Stimulated activated naive CD8-positive, alpha-beta T cell treated with anti-CD3 and anti-CD28 coated beads, Interleukin-15, amount 100 ng/mL, for 72 hours (primary cell): ENCODE measurements around the gene SH2D7.
A peak's percentile ranks its signal among the peaks of the same experiment; 100 is the strongest.

Experiments
- ATAC-seq: fragments of 150-1000 bp; cut with Tn5 transposase; 2 replicates; pipeline ENCODE4 v1.10.0; 2021; ENCODE audit warnings: mild to moderate bottlenecking, moderate library complexity
- DNase-seq, 2 donors: peaks; one replicate each; pipeline ENCODE4 v3.0.0; 2021 to 2022
- H3K27ac Mint-ChIP-seq, 2 donors: one replicate each; pipeline ENCODE4 v1.8.0; 2022; ENCODE audit warnings: mild to moderate bottlenecking in 2 of 2, mixed read lengths in 2 of 2, moderate library complexity in 2 of 2
- H3K27me3 Mint-ChIP-seq: one replicate; pipeline ENCODE4 v1.8.0; 2022; ENCODE audit warnings: mixed read lengths
- H3K4me1 Mint-ChIP-seq: one replicate; pipeline ENCODE4 v1.8.0; 2022; ENCODE audit warnings: mild to moderate bottlenecking, mixed read lengths
- H3K4me3 Mint-ChIP-seq, 2 donors: one replicate each; pipeline ENCODE4 v1.8.0; 2022; ENCODE audit warnings: mild to moderate bottlenecking in 2 of 2, mixed read lengths in 2 of 2, moderate library complexity in 1 of 2
- H3K9me3 Mint-ChIP-seq, 2 donors: one replicate each; pipeline ENCODE4 v1.8.0; 2022; ENCODE audit warnings: mixed read lengths in 2 of 2

SH2D7 gene

DNA sequence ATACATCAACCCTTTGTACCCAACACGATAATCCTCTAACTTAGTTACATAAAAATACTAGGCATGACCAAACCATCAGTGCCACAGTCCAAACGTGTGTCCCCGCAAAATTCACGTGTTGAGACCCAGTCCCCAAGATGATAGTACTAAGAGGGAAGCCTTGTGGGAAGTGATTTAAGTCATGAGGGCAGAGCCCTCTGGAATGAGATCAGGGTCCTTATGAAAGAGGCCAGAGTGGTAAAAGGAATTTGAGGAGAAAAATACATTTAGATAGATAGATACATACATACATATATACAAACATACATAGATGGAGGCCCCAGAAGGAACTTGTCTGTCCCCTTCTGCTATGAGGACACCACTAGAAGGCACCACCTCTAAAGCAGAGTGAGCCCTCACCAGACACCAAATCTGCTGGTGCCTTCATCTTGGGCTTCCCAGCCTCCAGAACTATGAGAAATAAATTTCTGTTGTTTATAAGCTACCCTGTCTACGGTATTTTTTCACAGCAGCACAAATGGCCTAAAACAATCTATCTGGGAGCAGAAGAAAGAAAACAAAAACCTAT lies 22.8 kb upstream of the SH2D7 start:
- Mint-ChIP-seq H3K27ac (peak overlapping the region; percentile 90 to 94), H3K4me3 (peak overlapping the region; percentile 81 to 85), H3K4me1 (peaks cover 34% of the 10 kb centered on the region), H3K27me3 (no peaks in the 10 kb centered on the region), H3K9me3 (no peaks in the 10 kb centered on the region)
- DNase-seq (no peak), ATAC-seq (no peak)

DNA sequence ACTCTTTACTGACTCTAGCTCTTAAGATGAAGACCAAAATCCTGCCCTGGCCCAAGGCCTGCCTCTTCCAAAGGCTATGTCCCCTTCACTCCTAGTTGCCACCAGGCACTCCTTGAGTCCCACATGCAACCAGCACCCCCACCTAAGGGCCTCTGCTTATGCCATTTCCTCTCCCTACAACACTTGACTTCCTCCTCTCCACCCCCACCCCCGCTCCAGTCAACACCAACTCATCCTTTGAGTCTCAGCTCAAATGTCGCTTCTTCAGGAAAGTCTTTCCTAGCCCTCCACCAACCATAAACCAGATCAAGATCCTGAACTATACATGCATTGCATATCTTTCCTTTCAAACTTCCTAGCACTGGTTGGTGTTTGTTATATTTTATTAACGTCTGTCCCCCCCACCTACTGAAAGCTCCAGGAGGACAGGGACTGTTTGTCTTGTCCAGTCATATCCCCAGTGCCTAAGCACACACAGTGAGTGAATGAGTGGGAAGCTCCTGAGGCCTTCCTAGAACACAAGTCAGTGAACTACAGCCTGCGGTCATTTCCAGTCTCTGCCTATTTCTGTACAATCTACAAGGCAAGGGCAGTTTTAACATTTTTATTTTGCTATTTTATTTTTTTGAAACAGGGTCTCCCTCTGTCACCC lies 22.2 kb upstream of the SH2D7 start:
- ATAC-seq, result peak; percentile 39
- peak overlapping the region; percentile 90 to 94 for H3K27ac Mint-ChIP-seq

DNA sequence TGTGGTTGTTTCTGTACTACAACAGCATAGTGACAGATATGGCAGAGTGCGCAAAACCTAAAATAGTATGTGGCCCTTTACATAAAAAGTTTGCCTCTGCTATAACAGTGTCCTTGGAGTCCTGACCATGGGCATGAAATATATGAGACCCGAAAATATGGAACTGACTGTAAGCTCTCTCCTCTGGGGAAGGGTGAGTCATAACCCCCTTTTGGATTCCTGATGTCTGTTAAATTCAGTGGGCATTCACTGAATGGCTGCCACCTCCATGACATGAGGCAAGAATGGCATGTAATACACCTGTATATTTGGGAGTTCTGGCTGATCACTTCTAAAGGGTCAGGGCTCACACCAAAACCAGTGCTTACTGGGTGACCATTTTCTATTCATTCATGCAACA lies 21.0 kb upstream of the SH2D7 start:
- H3K27ac Mint-ChIP-seq, result no peak overlapping the region
- H3K9me3 Mint-ChIP-seq, result no peaks in the 10 kb centered on the region
- DNase-seq (no peak), ATAC-seq (no peak)
- peaks cover 52% of the 10 kb centered on the region for H3K4me1 Mint-ChIP-seq
- H3K4me3 Mint-ChIP-seq, result no peak overlapping the region
- H3K27me3 Mint-ChIP-seq, result no peaks in the 10 kb centered on the region

More for the DNA sequence above, 22.2 kb upstream of the SH2D7 start:
- no peak for DNase-seq
- Mint-ChIP-seq H3K4me1 (peaks cover 40% of the 10 kb centered on the region), H3K27me3 (no peaks in the 10 kb centered on the region), H3K4me3 (peak overlapping the region; percentile 81 to 85), H3K9me3 (no peaks in the 10 kb centered on the region)

DNA sequence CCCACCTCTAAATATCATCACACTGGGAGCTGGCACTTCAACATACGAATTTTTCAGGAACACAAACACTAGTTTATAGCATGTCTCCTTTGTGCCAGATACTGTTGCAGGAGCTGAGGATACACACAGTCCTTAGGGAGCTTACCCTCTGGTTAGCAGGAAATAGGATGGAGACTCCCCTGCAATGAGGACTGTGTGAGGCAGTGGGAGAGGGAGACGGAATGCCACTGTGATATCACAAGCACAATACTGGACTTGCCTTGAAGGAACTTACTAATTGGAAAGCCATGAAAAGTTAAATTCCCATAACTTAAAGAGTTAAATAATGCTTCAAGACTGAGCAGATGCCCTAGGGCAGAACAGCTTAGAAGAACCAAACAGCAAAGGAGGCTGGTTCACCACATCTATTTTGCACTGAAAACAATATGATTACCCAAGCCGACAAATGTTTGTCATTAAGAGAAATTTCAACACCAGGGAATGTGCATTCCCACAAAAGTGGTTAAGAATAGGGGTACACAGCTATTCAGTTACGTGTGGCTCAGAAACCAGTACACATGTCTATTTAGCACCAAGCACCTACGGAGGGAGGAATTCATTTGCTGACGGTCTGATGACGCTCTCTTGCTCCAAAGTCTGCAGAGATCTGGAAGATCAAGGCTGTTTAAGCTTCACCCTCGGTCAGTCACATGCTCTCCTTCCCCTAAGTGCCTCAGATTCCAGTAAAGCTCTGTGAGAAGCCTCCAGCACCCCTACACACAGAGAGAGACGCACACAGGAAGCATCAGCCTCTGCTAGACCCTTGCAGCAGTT lies 20.1 kb upstream of the SH2D7 start:
- no peak for ATAC-seq
- H3K9me3 Mint-ChIP-seq, result no peaks in the 10 kb centered on the region
- no peaks in the 10 kb centered on the region for H3K27me3 Mint-ChIP-seq
- peaks cover 52% of the 10 kb centered on the region for H3K4me1 Mint-ChIP-seq
- DNase-seq, result no peak
- H3K4me3 Mint-ChIP-seq, result peak overlapping the region; percentile 20 to 71
- peak overlapping the region; percentile 56 to 61 for H3K27ac Mint-ChIP-seq

DNA sequence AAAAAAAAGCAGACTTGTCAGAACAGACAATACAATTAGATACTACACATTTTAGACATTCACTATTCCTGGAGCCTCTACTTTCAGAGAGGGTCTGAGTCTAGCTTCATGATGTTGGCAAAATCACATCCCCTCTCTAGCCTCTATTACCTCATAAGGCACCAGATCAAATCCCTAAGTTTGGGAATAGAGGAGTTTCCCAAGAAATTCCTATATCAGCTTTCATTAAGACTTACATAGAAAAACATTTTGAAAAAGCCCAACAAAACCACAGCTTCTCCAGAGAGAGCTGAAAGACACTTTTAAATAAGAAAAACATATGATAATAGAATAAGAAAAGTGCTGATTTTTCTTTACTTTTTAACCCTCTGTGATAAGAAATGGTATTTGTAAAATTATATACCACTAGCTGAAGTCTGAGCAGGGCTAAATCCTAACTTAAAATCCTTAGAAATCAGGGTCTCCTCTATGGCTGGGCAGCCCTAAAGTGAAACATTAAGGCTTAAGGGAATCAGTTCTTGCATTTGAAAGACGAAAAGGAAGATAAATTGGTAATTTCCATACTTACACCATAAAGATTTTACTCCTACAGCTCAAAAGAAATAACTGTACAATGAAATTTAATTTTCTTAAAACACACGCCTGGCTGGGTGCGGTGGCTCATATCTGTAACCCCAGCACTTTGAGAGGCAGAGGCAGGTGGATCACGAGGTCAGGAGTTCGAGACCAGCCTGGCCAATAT lies 19.1 kb upstream of the SH2D7 start:
- no peak for DNase-seq
- H3K4me1 Mint-ChIP-seq, result peaks cover 58% of the 10 kb centered on the region
- ATAC-seq, result no peak
- H3K27ac Mint-ChIP-seq, result peak overlapping the region in 1 of 2 donors; percentile 5
- H3K9me3 Mint-ChIP-seq, result no peaks in the 10 kb centered on the region
- peak overlapping the region; percentile 20 to 71 for H3K4me3 Mint-ChIP-seq
- H3K27me3 Mint-ChIP-seq, result no peaks in the 10 kb centered on the region

DNA sequence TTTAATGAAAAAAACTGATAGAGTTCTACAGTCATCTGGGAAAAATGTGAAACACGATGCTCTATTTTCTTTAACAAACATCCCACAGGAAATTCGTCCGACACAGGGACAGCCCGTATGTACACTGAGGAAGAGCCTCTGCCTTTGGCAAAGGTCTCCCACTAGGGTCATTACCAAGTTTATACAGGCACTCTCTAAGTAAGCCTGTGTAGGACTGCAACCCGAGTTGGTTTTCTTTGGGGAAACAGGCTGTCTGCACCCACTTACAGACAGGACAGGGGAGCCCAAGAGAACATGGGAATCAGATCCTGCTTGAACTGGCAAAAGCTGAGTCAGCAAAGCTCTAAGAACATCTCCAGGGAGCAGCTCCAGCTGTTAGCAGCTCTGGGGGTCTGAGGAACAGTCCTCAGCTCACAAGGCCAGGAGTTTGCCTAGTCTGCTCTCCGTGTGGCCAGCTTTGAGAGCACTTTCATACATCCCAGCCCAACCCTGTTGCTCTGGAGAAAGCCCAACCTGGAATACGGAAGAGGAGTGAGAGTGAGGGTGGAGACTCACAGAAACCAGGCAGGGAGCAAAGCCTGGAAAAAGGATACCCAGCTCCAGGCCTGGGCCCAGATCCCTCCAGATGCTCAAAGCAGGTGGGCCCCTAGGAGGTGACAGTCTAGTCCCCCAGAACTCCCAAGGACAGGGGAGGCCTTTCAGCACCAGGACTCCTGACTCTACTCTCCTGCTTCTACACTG lies 16.7 kb upstream of the SH2D7 start:
- Mint-ChIP-seq H3K4me3 (peak overlapping the region; percentile 93 to 99), H3K27ac (peak overlapping the region; percentile 21 to 22), H3K27me3 (no peaks in the 10 kb centered on the region), H3K9me3 (no peaks in the 10 kb centered on the region), H3K4me1 (peaks cover 73% of the 10 kb centered on the region)
- DNase-seq, result no peak
- ATAC-seq, result no peak

DNA sequence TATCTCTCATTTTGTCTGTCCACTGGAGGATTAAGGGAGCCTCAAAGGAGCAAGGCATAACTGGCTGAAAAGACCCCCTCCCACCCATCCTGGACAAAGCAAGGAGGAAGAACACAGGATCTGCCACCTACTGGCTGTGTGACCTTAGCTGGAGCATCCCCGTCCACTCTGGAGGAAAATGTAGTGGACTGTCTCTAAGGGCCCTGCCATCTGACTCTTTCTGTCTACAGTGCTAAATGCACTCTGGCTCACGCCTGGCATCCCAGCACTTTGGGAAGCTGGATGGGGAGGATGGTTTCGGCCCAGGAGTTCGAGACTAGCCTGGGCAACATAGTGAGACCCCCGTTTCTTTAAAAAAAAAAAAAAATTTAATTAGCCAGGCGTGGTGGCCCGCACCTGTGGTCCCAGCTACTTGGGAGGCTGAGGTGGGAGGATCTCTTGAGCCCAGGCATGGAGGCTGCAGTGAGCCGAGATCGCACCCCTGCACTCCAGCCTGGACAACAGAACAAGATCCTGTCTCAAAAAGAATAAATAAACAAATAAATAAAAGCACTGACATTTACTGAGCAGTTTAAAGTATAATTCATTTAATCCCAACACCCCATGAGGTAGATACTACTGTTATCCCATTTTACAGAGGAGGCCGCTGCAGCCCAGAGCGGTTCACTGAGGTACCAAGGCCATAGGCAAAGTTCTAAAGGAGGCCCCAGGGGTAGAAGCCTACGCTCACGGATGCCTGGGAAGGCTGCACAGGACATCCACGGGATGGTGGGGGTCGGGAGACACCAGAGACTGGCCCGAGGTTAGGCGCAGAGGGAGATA lies 15.9 kb upstream of the SH2D7 start:
- DNase-seq (no peak), ATAC-seq (peak; percentile 38)
- peak overlapping the region; percentile 93 to 97 for H3K27ac Mint-ChIP-seq
- peaks cover 70% of the 10 kb centered on the region for H3K4me1 Mint-ChIP-seq
- H3K27me3 Mint-ChIP-seq, result no peaks in the 10 kb centered on the region
- no peaks in the 10 kb centered on the region for H3K9me3 Mint-ChIP-seq
- peak overlapping the region; percentile 93 to 99 for H3K4me3 Mint-ChIP-seq

DNA sequence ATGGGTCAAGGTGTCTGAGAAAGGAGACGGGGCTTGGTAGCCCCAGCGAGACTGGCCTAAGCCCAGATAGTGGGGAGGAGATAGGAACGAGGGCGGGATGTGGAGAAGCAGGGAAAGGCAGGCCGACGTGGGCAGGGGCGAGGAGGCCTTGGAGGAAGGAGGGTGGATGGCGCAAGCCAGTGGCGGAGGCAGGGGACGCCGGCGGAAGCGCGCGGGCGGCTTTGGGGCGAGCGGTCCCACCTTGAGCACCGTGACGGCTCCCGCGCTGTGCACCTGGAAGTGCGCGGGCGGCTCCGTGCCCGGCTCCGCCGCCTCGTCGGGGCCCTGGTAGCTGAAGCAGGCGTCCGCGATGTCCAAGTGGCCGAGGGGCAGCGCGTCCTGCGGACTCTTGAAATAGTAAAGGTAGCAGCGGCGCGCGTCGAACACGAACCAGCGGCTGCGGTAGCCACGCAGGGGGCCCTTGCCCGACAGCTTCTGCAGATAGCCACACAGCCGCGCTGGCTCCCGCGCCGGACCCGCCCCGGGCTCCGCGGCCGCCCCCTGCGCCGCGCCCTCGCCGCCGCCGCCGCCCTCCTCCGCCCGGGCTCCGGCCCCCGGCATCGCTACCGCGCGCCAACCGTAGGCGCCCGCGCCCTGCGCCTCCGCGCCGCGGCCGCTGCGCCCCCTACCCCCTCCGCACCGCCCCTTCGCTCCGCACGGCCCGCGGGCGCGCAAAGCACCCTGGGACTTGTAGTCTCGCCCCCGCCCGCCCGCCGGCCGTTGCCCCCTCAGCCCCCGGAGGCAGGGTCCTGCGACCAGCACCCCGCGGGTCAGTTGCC lies 15.1 kb upstream of the SH2D7 start, which contains the start of gene TBC1D2B:
Gene TBC1D2B, minus strand, starts transcription at position 659 of the 818 bp plus-strand sequence. Its CDS starts 59 bp downstream, at position 600.
- H3K4me1 Mint-ChIP-seq, result peaks cover 67% of the 10 kb centered on the region
- H3K27ac Mint-ChIP-seq, result peak within 1 kb of the TSS; percentile 93 to 97
- ATAC-seq, result peak; percentile 87
- peak within 1 kb of the TSS; percentile 93 to 99 for H3K4me3 Mint-ChIP-seq
- DNase-seq, result peak; percentile 66 to 68
- no peaks in the 10 kb centered on the region for H3K9me3 Mint-ChIP-seq
- H3K27me3 Mint-ChIP-seq, result no peaks in the 10 kb centered on the region

DNA sequence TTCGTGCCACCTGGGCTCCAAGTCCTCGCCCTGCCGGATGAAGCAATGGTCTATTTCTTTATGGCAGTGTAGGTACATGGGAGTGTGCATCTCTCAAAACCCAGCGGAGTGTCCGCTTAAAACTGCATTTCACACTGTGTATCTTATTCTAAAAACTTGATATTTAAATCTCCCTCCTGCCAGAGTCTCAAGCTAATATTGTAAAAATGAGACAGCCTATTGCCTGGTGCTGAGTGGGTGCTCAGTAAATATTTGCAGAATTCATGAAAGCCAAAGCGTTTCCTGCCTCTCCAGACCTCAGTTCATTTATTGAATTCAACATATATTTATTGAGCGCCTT lies 14.5 kb upstream of the SH2D7 start:
- Mint-ChIP-seq H3K4me3 (peak overlapping the region; percentile 88 to 89), H3K9me3 (no peaks in the 10 kb centered on the region), H3K27ac (peak overlapping the region; percentile 57 to 89), H3K27me3 (no peaks in the 10 kb centered on the region), H3K4me1 (peaks cover 67% of the 10 kb centered on the region)
- DNase-seq (no peak), ATAC-seq (peak; percentile 24)

DNA sequence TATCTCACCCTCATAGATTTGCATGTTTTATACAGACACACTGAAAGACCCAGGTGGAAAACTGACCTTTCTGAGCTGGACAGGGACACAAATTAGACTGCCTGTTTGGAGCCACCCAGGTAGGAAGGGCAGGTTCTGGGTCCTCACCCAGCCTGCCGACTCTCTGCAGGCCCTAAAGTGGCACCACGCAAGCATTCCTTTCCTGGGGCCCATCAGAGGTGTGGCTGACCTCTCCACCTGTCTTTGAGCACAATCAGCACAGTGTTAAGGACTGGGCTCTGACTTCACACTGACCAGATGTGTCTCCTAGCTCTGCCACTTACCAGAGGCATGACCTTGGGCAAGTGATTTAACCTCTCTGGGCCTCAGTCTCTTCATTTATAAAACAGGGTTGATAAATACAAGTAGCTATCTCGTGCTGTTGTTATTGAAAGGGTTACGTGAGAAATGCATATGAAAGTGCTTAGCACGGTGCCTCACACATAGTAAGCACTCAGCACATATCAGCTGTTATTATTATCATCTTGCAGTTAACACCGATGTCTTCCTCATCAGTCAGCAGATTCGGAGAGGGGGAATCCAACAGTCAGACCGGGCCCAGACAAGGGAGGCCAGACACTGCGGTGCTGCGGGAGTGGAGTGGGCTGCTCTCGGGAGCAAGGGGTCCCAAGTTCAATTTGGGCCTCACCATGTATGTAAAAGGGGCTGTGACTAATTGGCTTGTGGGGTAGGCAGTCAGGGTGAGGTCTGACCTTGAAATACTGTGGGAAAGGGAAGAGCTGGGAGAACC lies 12.9 kb upstream of the SH2D7 start:
- Mint-ChIP-seq H3K4me3 (no peak overlapping the region), H3K27ac (peak overlapping the region in 1 of 2 donors; percentile 38), H3K27me3 (no peaks in the 10 kb centered on the region), H3K4me1 (peaks cover 65% of the 10 kb centered on the region), H3K9me3 (no peaks in the 10 kb centered on the region)
- DNase-seq, result no peak
- ATAC-seq, result no peak

DNA sequence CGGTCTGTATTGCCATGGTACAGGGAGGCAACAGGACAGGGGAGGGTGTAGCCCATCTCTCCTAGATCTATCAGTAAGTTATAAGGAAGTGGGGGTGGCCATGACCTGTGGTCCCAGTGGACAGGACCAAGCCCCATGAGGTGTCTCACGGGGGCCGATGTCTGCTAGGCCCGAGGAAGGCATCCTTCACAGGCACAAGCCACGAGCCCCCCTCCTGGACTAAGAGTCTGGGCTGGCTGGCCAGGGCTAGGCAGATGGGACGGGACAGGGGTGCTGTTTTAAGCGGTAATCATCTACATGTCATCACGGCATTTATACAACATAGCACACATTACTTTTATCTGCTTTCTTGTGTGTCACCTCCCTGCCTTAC lies 12.3 kb upstream of the SH2D7 start:
- no peak for DNase-seq
- ATAC-seq, result no peak
- Mint-ChIP-seq H3K27me3 (no peaks in the 10 kb centered on the region), H3K27ac (no peak overlapping the region), H3K9me3 (no peaks in the 10 kb centered on the region), H3K4me3 (no peak overlapping the region), H3K4me1 (peaks cover 63% of the 10 kb centered on the region)

DNA sequence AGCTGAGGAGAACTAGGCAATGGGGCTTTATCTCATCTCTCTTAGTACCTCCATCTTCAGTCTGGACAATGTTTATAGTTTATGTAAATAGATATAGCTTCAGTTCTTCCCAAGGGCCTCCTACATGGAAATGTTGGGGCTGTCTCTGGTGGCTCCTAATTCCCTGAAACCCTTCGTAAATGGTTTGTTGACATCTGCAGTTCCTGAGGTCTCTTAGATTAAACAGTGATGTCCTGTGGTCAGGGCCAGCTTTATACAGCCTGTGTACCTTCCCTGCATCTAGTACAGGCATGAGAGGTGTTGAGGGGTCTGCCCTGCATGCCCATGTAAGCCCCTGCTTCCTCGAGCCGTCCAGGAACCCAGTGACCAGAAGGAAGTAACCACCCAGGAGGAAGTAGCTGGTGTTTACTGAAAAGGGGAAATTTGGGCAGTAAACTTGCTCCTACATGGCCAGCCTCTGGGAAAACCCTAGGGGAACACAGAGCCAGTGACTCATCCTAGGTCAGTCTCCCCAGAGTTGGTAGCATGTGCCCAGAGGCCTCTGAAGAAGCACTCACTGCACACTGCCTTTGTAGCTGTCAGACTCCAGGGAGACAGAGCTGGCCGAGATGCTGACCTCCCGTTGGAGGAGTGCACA lies 10.1 kb upstream of the SH2D7 start:
- no peaks in the 10 kb centered on the region for H3K9me3 Mint-ChIP-seq
- peaks cover 55% of the 10 kb centered on the region for H3K4me1 Mint-ChIP-seq
- no peak for DNase-seq
- ATAC-seq, result peak; percentile 47
- H3K27ac Mint-ChIP-seq, result peak overlapping the region; percentile 68 to 80
- no peaks in the 10 kb centered on the region for H3K27me3 Mint-ChIP-seq
- H3K4me3 Mint-ChIP-seq, result no peak overlapping the region

DNA sequence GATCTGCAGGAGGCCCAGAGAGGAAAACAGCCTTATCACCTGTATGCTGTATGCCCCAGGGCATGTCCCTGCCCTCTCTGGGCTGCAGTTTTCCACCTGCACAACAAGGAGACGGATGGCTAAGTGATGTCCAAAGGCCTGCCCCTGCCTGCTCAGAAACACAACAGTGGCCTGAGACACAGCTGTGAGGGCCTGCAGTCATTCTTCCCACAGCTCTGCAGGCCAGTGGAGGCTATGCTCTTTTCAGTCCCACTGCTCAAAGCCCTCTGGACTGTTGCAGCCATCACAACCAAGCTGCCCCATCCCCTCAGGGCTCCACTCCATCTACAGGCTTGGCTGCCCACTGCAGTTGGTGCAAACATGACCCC lies 9.6 kb upstream of the SH2D7 start:
- no peak for ATAC-seq
- Mint-ChIP-seq H3K27me3 (no peaks in the 10 kb centered on the region), H3K9me3 (no peaks in the 10 kb centered on the region), H3K4me3 (no peak overlapping the region), H3K4me1 (peaks cover 55% of the 10 kb centered on the region), H3K27ac (no peak overlapping the region)
- DNase-seq, result no peak
